ENCODE results near the gene ANKRD13B.

Gene ANKRD13B

GRCh38 chr17:29588562-29589411 is 4.1 kb upstream of the ANKRD13B start:
- DNase-seq (ENCODE audit: low read depth): peak; percentile 32
- peak overlapping the region; percentile 75 for H3K4me3 ChIP-seq (replicated peaks; ENCODE audit: low read depth, low read length)
- TF ChIP-seq CTCF (IDR thresholded peaks at IDR 0.05; ENCODE audit: low read length, missing control alignments): no peak

GRCh38 chr17:29589524-29590410 is 3.2 kb upstream of the ANKRD13B start, which contains the start of gene GIT1:
TSS of gene GIT1 (minus strand) at chr17:29589648. CDS start at chr17:29589378, 270 bp downstream.
- no peak for TF ChIP-seq CTCF (IDR thresholded peaks at IDR 0.05; ENCODE audit: low read length, missing control alignments)
- H3K4me3 ChIP-seq (replicated peaks; ENCODE audit: low read depth, low read length): peak within 1 kb of the TSS; percentile 75
- DNase-seq (ENCODE audit: low read depth): peak; percentile 81

- peak; percentile 36 for DNase-seq (ENCODE audit: low read depth)
- H3K4me3 ChIP-seq (replicated peaks; ENCODE audit: low read depth, low read length): peak overlapping the region; percentile 46
- no peak for TF ChIP-seq CTCF (IDR thresholded peaks at IDR 0.05; ENCODE audit: low read length, missing control alignments)
Observed at GRCh38 chr17:29590411-29591145, 2.4 kb upstream of the ANKRD13B start.

- peak overlapping the region; percentile 31 for H3K4me3 ChIP-seq (replicated peaks; ENCODE audit: low read depth, low read length)
- peak; percentile 49 for DNase-seq (ENCODE audit: low read depth)
- no peak for TF ChIP-seq CTCF (IDR thresholded peaks at IDR 0.05; ENCODE audit: low read length, missing control alignments)
Observed at GRCh38 chr17:29591146-29591736, 1.7 kb upstream of the ANKRD13B start.

- peak; percentile 83 for TF ChIP-seq CTCF (IDR thresholded peaks at IDR 0.05; ENCODE audit: low read length, missing control alignments)
- H3K4me3 ChIP-seq (replicated peaks; ENCODE audit: low read depth, low read length): peak overlapping the region; percentile 31
- peak; percentile 73 for DNase-seq (ENCODE audit: low read depth)
Observed at GRCh38 chr17:29591737-29592608, 959 bp upstream of the ANKRD13B start.

Data from fibroblast of pulmonary artery (primary cell).